ENCODE measurements around the gene C16orf89. TPM values are rescaled to one million over a fixed set of nuclear protein-coding genes. Genes with fewer than 3 reads are reported as not detected.

Gene C16orf89
- polyA plus RNA-seq, 3 donors = not detected

- intact Hi-C loops (cut with micrococcal nuclease) = no loop called here
- H3K27ac Mint-ChIP-seq = no peak overlapping the region
- no peaks in the 10 kb centered on the region for H4K20me1 ChIP-seq (ENCODE audit: insufficient read depth, low read length)
These were observed 41.1 kb downstream of the C16orf89 start for GRCh38 chr16:5024632-5025031.

GRCh38 chr16:5022521-5022920, 43.2 kb downstream of the C16orf89 start:
- WGBS (ENCODE audit: insufficient coverage) = 86% methylated on average over 4 of the region's 6 CpGs
- no peak overlapping the region for H3K4me2 ChIP-seq (replicated peaks; ENCODE audit: extremely low read depth, low read length, poor library complexity, severe bottlenecking)

More at GRCh38 chr16:5024632-5025031, 41.1 kb downstream of the C16orf89 start:
- Mint-ChIP-seq H3K4me3 (no peak overlapping the region), H3K36me3 (peaks cover 32 to 49% of the 10 kb centered on the region in 2 donors), H3K9me3 (no peaks in the 10 kb centered on the region), H3K4me1 (no peaks in the 10 kb centered on the region), H3K27me3 (ENCODE audit: low read depth in 3 of 3) (peaks cover 0 to 4% (median 3%) of the 10 kb centered on the region in 3 donors)
- DNase-seq = no peak
- no peak overlapping the region for H3K9ac ChIP-seq (ENCODE audit: insufficient read depth, low read length, poor library complexity, severe bottlenecking)
- peaks cover 33 to 48% of the 10 kb centered on the region in 2 donors for H3K36me3 ChIP-seq (replicated peaks in 1 of 2; ENCODE audit: control insufficient read depth in 1 of 2, insufficient read depth in 2 of 2, low read length in 2 of 2)
- H3K4me3 ChIP-seq (replicated peaks in 1 of 3; ENCODE audit: low read depth in 2 of 3, low read length in 3 of 3) = no peak overlapping the region
- no peak overlapping the region for H3K4me2 ChIP-seq (replicated peaks; ENCODE audit: extremely low read depth, low read length, poor library complexity, severe bottlenecking)
- no peaks in the 10 kb centered on the region for H3K79me2 ChIP-seq (ENCODE audit: insufficient read depth, low read length)
- H3K27me3 ChIP-seq (ENCODE audit: control insufficient read depth in 2 of 2, insufficient read depth in 2 of 2, low read length in 2 of 2) = no peaks in the 10 kb centered on the region
- no peak for TF ChIP-seq CTCF (IDR thresholded peaks at IDR 0.05)
- H3K27ac ChIP-seq (ENCODE audit: low read depth in 1 of 2, low read length in 2 of 2) = no peak overlapping the region
- H3K9me3 ChIP-seq (replicated peaks in 1 of 2; ENCODE audit: control insufficient read depth in 1 of 2, insufficient read depth in 1 of 2, low read length in 2 of 2) = no peaks in the 10 kb centered on the region
- H2AFZ ChIP-seq (ENCODE audit: insufficient read depth, low read depth, low read length, poor library complexity, severe bottlenecking) = no peak overlapping the region
- WGBS (ENCODE audit: insufficient coverage) = 95% methylated on average over 3 of the region's 4 CpGs
- H3K4me1 ChIP-seq (ENCODE audit: control insufficient read depth in 1 of 2, insufficient read depth in 2 of 2, low read length in 2 of 2) = no peaks in the 10 kb centered on the region

More at GRCh38 chr16:5022521-5022920, 43.2 kb downstream of the C16orf89 start:
- H3K4me3 ChIP-seq (replicated peaks in 1 of 3; ENCODE audit: low read depth in 2 of 3, low read length in 3 of 3) = no peak overlapping the region
- Mint-ChIP-seq H3K27ac (no peak overlapping the region), H3K4me3 (no peak overlapping the region), H3K9me3 (peaks cover 0 to under 1% (median 0%) of the 10 kb centered on the region in 7 donors), H3K4me1 (no peaks in the 10 kb centered on the region), H3K36me3 (peaks cover 18 to 31% of the 10 kb centered on the region in 2 donors), H3K27me3 (ENCODE audit: low read depth in 3 of 3) (peaks cover 0 to 5% (median 4%) of the 10 kb centered on the region in 3 donors)
- H3K36me3 ChIP-seq (replicated peaks in 1 of 2; ENCODE audit: control insufficient read depth in 1 of 2, insufficient read depth in 2 of 2, low read length in 2 of 2) = peaks cover 15 to 27% of the 10 kb centered on the region in 2 donors
- H3K79me2 ChIP-seq (ENCODE audit: insufficient read depth, low read length) = no peaks in the 10 kb centered on the region
- H3K9ac ChIP-seq (ENCODE audit: insufficient read depth, low read length, poor library complexity, severe bottlenecking) = no peak overlapping the region
- H3K9me3 ChIP-seq (replicated peaks in 1 of 2; ENCODE audit: control insufficient read depth in 1 of 2, insufficient read depth in 1 of 2, low read length in 2 of 2) = peaks cover 0 to under 1% of the 10 kb centered on the region in 2 donors
- no peak overlapping the region for H3K27ac ChIP-seq (ENCODE audit: low read depth in 1 of 2, low read length in 2 of 2)
- DNase-seq = no peak
- H3K4me1 ChIP-seq (ENCODE audit: control insufficient read depth in 1 of 2, insufficient read depth in 2 of 2, low read length in 2 of 2) = no peaks in the 10 kb centered on the region
- intact Hi-C loops (cut with micrococcal nuclease) = no loop called here
- H2AFZ ChIP-seq (ENCODE audit: insufficient read depth, low read depth, low read length, poor library complexity, severe bottlenecking) = no peak overlapping the region
- no peak for TF ChIP-seq CTCF (IDR thresholded peaks at IDR 0.05)
- no peaks in the 10 kb centered on the region for H3K27me3 ChIP-seq (ENCODE audit: control insufficient read depth in 2 of 2, insufficient read depth in 2 of 2, low read length in 2 of 2)
- H4K20me1 ChIP-seq (ENCODE audit: insufficient read depth, low read length) = no peaks in the 10 kb centered on the region

All from CD14-positive monocyte (primary cell).